ENCODE measurements around the gene C1QTNF1.

Gene C1QTNF1

DNA sequence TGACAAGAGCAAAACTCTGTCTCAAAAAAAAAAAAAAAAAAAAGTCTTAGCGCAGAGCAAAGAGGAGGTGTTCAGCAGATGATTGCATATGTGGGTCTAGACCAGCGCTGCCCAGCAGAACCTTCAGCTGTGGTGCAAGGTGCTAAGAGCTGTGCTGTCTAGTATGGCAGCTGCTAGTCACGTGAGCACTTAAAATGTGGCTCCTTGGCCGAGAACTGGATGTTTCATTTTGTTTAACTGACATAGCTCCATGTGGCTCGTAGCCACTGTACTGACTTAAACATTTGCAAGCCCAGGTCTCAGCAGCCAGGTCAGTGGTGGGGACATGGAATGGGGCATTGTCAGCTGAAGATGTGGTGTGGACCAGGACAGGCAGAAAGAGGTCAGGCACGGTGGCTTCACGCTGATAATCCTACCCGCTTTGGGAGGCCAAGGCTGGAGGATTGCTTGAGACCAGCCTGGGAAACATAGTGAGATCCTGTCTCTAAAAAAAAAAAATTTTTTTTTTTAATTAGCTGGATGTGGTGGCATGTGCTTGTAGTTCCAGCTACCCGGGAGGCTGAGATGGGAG lies 9.2 kb downstream of the C1QTNF1 start:
- Mint-ChIP-seq H3K27me3 (peaks cover 12% of the 10 kb centered on the region), H3K36me3 (ENCODE audit: low read depth) (no peaks in the 10 kb centered on the region), H3K4me1 (no peaks in the 10 kb centered on the region), H3K4me3 (no peak overlapping the region), H3K27ac (no peak overlapping the region), H3K9me3 (no peaks in the 10 kb centered on the region)
- DNase-seq (no peak), ATAC-seq (no peak)

GRCh38 chr17:79033741-79034501 lies 10.0 kb downstream of the C1QTNF1 start:
- Mint-ChIP-seq H3K4me3 (no peak overlapping the region), H3K4me1 (peaks cover 5% of the 10 kb centered on the region), H3K27ac (no peak overlapping the region), H3K9me3 (no peaks in the 10 kb centered on the region), H3K27me3 (peaks cover 12% of the 10 kb centered on the region), H3K36me3 (ENCODE audit: low read depth) (no peaks in the 10 kb centered on the region)
- DNase-seq (no peak), ATAC-seq (no peak)

DNA sequence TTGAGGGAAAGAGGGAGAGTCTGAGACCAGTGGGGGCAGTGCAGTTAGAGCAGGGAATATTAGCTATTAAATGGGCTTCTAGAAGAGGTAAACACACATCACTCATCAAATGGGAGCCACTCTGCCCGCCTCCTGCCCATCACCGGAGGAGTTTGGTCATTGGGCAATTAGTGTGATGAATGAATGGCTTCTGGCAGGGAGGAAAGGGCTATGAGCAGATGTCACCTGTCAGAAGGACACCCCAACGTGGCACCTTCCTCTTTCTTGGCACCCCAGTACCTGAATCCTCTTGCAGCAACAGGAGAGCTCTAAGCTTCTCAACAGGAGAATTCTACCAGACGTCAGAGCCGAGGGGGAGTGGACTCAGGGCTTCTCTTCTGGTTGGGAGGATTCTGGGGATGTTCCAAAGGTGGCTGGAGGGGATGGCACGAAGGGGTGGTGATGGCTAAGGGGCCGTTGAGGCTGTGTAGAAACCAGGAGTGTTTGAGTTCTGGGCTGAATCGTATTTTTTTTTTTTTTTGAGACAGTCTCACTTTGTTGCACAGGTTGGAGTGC lies 11.0 kb downstream of the C1QTNF1 start:
- no peak for DNase-seq
- no peaks in the 10 kb centered on the region for H3K9me3 Mint-ChIP-seq
- peaks cover 11% of the 10 kb centered on the region for H3K27me3 Mint-ChIP-seq
- no peak for ATAC-seq
- no peaks in the 10 kb centered on the region for H3K36me3 Mint-ChIP-seq (ENCODE audit: low read depth)
- no peak overlapping the region for H3K27ac Mint-ChIP-seq
- H3K4me3 Mint-ChIP-seq = no peak overlapping the region
- peaks cover 10% of the 10 kb centered on the region for H3K4me1 Mint-ChIP-seq

DNA sequence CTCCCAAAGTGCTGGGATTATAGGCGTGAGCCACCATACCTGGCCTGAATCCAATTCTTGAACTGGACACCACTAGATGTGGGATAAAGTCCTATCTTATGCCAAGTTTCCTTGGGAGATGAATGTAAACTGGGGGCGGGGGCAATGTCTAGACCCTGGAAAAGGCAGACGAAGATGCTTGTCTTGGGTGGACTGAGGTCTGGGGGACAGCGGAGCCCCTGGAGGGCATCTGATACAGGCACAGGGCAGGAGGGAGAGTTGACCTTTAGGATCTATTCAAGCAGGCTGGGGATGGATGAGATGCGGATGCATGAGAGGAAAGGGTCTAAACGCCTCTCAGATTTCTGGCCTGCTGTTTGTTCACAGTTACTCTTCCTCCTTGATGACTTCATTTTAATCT lies 11.7 kb downstream of the C1QTNF1 start:
- H3K27me3 Mint-ChIP-seq = peaks cover 9% of the 10 kb centered on the region
- H3K36me3 Mint-ChIP-seq (ENCODE audit: low read depth) = no peaks in the 10 kb centered on the region
- H3K9me3 Mint-ChIP-seq = no peaks in the 10 kb centered on the region
- H3K4me1 Mint-ChIP-seq = peaks cover 10% of the 10 kb centered on the region
- ATAC-seq (no peak), DNase-seq (no peak)
- H3K27ac Mint-ChIP-seq = no peak overlapping the region
- H3K4me3 Mint-ChIP-seq = no peak overlapping the region

DNA sequence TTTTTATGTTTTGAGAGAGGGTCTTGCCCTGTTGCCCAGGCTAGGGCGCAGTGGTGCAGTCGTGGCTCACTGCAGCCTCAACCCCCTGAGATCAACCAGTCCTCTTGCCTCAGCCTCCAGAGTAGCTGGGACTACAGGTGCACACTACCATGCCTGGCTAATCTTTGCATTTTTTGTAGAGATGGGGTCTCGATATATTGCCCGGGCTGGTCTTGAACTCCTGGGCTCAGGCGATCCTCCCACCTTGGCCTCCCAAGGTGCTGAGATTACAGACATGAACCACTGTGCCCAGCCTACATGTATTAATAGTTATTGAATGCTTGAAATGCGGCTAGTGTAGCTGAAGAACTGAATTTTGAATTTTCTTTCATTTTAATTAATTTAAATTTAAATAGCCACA lies 12.2 kb downstream of the C1QTNF1 start:
- ATAC-seq (no peak), DNase-seq (no peak)
- H3K27ac Mint-ChIP-seq = no peak overlapping the region
- peaks cover 9% of the 10 kb centered on the region for H3K27me3 Mint-ChIP-seq
- peaks cover 10% of the 10 kb centered on the region for H3K4me1 Mint-ChIP-seq
- no peaks in the 10 kb centered on the region for H3K9me3 Mint-ChIP-seq
- no peaks in the 10 kb centered on the region for H3K36me3 Mint-ChIP-seq (ENCODE audit: low read depth)
- H3K4me3 Mint-ChIP-seq = no peak overlapping the region

GRCh38 chr17:79036596-79036995 lies 12.6 kb downstream of the C1QTNF1 start:
- Mint-ChIP-seq H3K27me3 (peaks cover 8% of the 10 kb centered on the region), H3K4me3 (no peak overlapping the region), H3K9me3 (no peaks in the 10 kb centered on the region), H3K36me3 (ENCODE audit: low read depth) (no peaks in the 10 kb centered on the region), H3K27ac (no peak overlapping the region), H3K4me1 (peaks cover 10% of the 10 kb centered on the region)
- no peak for ATAC-seq
- no peak for DNase-seq

DNA sequence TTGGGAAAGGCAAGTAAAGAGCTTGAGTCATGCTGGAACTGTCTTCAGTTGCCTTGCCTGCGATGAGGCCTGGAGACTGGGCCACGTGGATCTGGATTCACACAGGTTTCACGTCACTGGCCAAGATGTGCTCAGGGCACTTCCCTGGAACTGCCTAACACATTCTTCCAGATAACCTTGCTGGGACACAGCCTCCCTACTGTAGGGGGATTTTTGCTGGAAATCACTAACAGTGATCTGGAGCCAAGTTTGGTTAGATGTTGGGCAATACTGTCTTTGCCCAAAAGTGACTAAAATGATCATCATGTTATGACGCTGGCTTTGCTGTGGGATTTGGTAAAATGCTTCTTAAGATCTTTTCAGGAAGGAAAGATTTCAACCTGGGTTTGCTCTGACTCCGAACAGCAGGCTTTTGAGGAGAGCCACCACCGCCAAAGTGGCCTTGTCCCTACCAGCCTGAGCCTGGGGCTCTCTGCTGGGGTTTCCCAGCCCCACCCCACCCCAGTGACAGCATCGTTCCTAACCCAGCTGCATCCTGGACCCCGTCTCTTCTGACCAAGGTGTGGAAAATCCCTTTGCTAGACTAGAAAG lies 14.7 kb downstream of the C1QTNF1 start:
- ATAC-seq (no peak), DNase-seq (no peak)
- Mint-ChIP-seq H3K36me3 (ENCODE audit: low read depth) (no peaks in the 10 kb centered on the region), H3K4me3 (no peak overlapping the region), H3K27ac (no peak overlapping the region), H3K9me3 (no peaks in the 10 kb centered on the region), H3K4me1 (peaks cover 10% of the 10 kb centered on the region), H3K27me3 (peaks cover 6% of the 10 kb centered on the region)

DNA sequence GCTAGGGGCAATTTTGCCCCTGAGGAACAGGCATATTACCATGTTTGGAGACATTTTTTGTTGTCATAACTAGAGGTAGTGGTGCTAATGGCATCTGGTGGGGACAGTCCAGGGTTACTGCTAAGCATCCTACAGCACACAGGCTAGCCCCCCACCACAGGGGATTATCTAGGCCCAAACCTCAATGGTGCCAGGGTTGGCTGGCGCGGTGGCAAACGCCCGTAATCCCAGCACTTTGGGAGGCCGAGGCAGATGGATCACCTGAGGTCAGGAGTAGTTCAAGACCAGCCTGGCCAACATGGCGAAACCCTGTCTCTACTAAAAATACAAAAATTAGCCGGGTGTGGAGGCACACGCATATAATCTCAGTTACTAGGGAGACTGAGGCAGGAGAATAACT lies 15.2 kb downstream of the C1QTNF1 start:
- H3K4me1 Mint-ChIP-seq = peaks cover 10% of the 10 kb centered on the region
- no peak overlapping the region for H3K4me3 Mint-ChIP-seq
- no peaks in the 10 kb centered on the region for H3K9me3 Mint-ChIP-seq
- H3K27ac Mint-ChIP-seq = no peak overlapping the region
- no peak for DNase-seq
- H3K27me3 Mint-ChIP-seq = peaks cover 6% of the 10 kb centered on the region
- H3K36me3 Mint-ChIP-seq (ENCODE audit: low read depth) = no peaks in the 10 kb centered on the region
- ATAC-seq = no peak

GRCh38 chr17:79039886-79040285 lies 15.9 kb downstream of the C1QTNF1 start:
- no peak for ATAC-seq
- no peaks in the 10 kb centered on the region for H3K36me3 Mint-ChIP-seq (ENCODE audit: low read depth)
- no peak overlapping the region for H3K27ac Mint-ChIP-seq
- peaks cover 9% of the 10 kb centered on the region for H3K27me3 Mint-ChIP-seq
- H3K9me3 Mint-ChIP-seq = no peaks in the 10 kb centered on the region
- no peak for DNase-seq
- peaks cover 10% of the 10 kb centered on the region for H3K4me1 Mint-ChIP-seq
- no peak overlapping the region for H3K4me3 Mint-ChIP-seq

GRCh38 chr17:79041041-79041570 lies 17.1 kb downstream of the C1QTNF1 start:
- ATAC-seq = no peak
- Mint-ChIP-seq H3K36me3 (ENCODE audit: low read depth) (no peaks in the 10 kb centered on the region), H3K4me1 (peaks cover 10% of the 10 kb centered on the region), H3K4me3 (no peak overlapping the region), H3K27me3 (peaks cover 19% of the 10 kb centered on the region), H3K9me3 (no peaks in the 10 kb centered on the region), H3K27ac (no peak overlapping the region)
- no peak for DNase-seq

GRCh38 chr17:79041723-79042420 lies 17.9 kb downstream of the C1QTNF1 start:
- ATAC-seq (no peak), DNase-seq (no peak)
- no peak overlapping the region for H3K27ac Mint-ChIP-seq
- no peak overlapping the region for H3K4me3 Mint-ChIP-seq
- peaks cover 19% of the 10 kb centered on the region for H3K27me3 Mint-ChIP-seq
- H3K9me3 Mint-ChIP-seq = no peaks in the 10 kb centered on the region
- H3K4me1 Mint-ChIP-seq = peaks cover 10% of the 10 kb centered on the region
- H3K36me3 Mint-ChIP-seq (ENCODE audit: low read depth) = no peaks in the 10 kb centered on the region

DNA sequence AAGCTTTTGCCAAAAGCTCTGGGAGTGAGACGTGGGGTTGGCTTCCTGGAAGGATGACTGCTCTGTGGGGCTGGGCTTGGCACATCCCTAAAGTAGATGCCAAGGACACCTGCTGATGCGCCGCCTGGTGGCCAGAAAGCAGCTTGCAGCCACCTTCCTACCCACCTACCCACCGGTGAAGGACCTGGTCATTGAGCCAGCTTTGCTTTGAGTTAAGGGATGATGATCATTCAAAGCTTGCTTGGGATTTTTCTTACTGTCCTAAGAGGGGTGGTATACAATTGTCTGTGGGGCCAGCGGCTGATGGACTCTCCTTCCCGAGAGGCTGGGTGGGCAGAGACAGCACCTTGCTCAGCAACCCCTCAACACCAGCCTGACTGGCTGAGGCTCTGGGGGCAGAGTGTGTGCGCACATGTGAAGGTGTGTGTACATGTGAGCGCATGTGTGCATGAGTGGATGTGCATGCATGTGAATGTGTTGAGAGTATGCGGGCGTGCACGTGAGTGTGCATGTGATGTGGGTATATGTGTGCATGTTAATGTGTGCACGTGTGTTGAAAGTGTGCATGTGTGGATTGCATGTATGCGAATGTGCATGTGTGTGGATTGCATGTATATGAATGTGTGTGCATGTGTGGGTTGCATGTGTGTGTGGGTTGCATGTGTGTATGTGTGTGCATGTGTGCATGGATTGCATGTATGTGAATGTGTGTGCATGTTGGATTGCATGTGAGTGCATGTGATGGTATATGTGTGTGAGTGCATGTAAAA lies 18.6 kb downstream of the C1QTNF1 start:
- Mint-ChIP-seq H3K4me3 (peak overlapping the region; percentile 21), H3K4me1 (peaks cover 10% of the 10 kb centered on the region), H3K9me3 (no peaks in the 10 kb centered on the region), H3K27me3 (peaks cover 19% of the 10 kb centered on the region), H3K36me3 (ENCODE audit: low read depth) (no peaks in the 10 kb centered on the region), H3K27ac (no peak overlapping the region)
- ATAC-seq = peak; percentile 62
- DNase-seq = peak; percentile 77

DNA sequence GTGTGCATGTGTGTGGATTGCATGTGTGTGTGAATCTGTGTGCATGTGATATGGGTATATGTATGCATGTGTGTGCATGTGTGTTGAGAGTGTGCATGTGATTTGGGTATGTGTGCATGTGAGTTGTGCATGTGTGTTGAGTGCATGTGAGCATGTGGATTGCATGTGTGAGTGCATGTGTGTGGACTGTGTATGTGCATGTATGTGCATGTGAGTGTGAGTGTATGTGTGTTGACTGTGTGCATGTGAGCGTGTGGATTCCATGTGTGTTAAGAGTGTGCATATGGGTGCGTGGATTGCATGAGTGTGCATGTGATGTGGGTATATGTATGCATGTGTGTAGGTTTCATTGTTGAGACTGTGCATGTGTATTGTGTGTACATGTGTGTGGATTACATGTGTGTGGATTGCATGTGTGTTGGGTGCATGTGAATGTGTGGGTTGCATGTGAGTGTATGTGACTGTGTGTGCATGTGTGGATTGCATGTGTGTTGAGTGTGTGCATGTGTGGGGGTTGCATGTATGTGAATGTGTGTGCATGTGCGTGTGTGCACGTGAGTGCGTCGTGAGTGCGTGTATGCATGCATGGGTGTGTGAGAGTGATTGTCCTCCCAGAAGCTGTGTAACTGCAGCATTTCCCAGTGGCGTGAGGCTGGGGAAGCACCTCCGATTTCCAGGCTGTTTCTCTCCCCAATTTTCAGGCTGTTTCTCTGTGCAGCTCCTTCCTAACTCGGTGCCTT lies 19.4 kb downstream of the C1QTNF1 start:
- no peaks in the 10 kb centered on the region for H3K36me3 Mint-ChIP-seq (ENCODE audit: low read depth)
- no peaks in the 10 kb centered on the region for H3K9me3 Mint-ChIP-seq
- no peak overlapping the region for H3K27ac Mint-ChIP-seq

More for the DNA sequence above, 19.4 kb downstream of the C1QTNF1 start:
- Mint-ChIP-seq H3K4me1 (peaks cover 8% of the 10 kb centered on the region), H3K4me3 (no peak overlapping the region), H3K27me3 (peaks cover 19% of the 10 kb centered on the region)
- ATAC-seq (no peak), DNase-seq (no peak)

Measured in activated naive CD8-positive, alpha-beta T cell treated with anti-CD3 and anti-CD28 coated beads, Interleukin-2, amount 50 U/mL, for 24 hours (primary cell).